GM13976 (cell line): Measurements from ENCODE around the gene NR2F1-AS1.

Source experiments
- DNase-seq: peaks from one replicate; pipeline ENCODE4 v3.0.0; 2012; ENCODE audit warnings: low spot score
- CTCF ChIP-seq: IDR thresholded peaks from 2 replicates; pipeline ENCODE4 v1.5.1; 2012; ENCODE audit warnings: borderline replicate concordance, mild to moderate bottlenecking; ENCODE audit not compliant: insufficient read depth; ENCODE audit errors: extremely low read depth, missing control alignments, control extremely low read depth
- in situ Hi-C: fragments of 300-500 bp; cut with MboI; formaldehyde crosslinking; loops from one replicate; pipeline ENCODE4 v1.12.0; 2022; ENCODE audit warnings: low sequenced_read_pairs, mixed read lengths, inconsistent platforms; ENCODE audit not compliant: unreplicated experiment

NR2F1-AS1 gene

GRCh38 chr5:93428868-93429267 lies 152.2 kb downstream of the NR2F1-AS1 start:
- DNase-seq = no peak
- no peak for TF ChIP-seq CTCF
- in situ Hi-C loops = no loop called here

- no peak for DNase-seq
- TF ChIP-seq CTCF = no peak
- in situ Hi-C loops = no loop called here
Measured at GRCh38 chr5:93427316-93427715, 153.7 kb downstream of the NR2F1-AS1 start.

- TF ChIP-seq CTCF = no peak
- DNase-seq = no peak
- in situ Hi-C loops = no loop called here
Measured at GRCh38 chr5:93425096-93425495, 155.9 kb downstream of the NR2F1-AS1 start.

- DNase-seq = no peak
- in situ Hi-C loops = no loop called here
- no peak for TF ChIP-seq CTCF
Measured at GRCh38 chr5:93423300-93423699, 157.7 kb downstream of the NR2F1-AS1 start.

GRCh38 chr5:93422652-93423280 lies 158.3 kb downstream of the NR2F1-AS1 start:
- no peak for TF ChIP-seq CTCF
- DNase-seq = no peak
- in situ Hi-C loops = no loop called here

- DNase-seq = no peak
- in situ Hi-C loops = no loop called here
- TF ChIP-seq CTCF = no peak
Measured at GRCh38 chr5:93421987-93422401, 159.0 kb downstream of the NR2F1-AS1 start.
